T-helper 1 cell treated with Interleukin-12 subunit alpha and Interleukin-12 subunit beta and Interleukin-4 antibody, amounts not matched to agents 30 μg/mL and 1 μg/mL, for 36 hours (primary cell): ENCODE measurements around the gene AGTRAP.

Experiments used
- H3K27ac Mint-ChIP-seq: one replicate; pipeline ENCODE4 v1.8.0; 2021; ENCODE audit warnings: mild to moderate bottlenecking, mixed read lengths
- H3K27me3 Mint-ChIP-seq: one replicate; pipeline ENCODE4 v1.8.0; 2021; ENCODE audit warnings: low read depth, mixed read lengths
- H3K36me3 Mint-ChIP-seq: one replicate; pipeline ENCODE4 v1.8.0; 2021; ENCODE audit warnings: low read depth, mixed read lengths
- H3K4me1 Mint-ChIP-seq: one replicate; pipeline ENCODE4 v1.8.0; 2021; ENCODE audit warnings: low read depth, mixed read lengths
- H3K4me3 Mint-ChIP-seq: one replicate; pipeline ENCODE4 v1.8.0; 2021; ENCODE audit warnings: mild to moderate bottlenecking, moderate library complexity, mixed read lengths
- H3K9me3 Mint-ChIP-seq: one replicate; pipeline ENCODE4 v1.8.0; 2021; ENCODE audit warnings: mixed read lengths

AGTRAP gene

GRCh38 chr1:11701981-11702803, 33.7 kb upstream of the AGTRAP start:
- Mint-ChIP-seq H3K4me3 (no peak overlapping the region), H3K36me3 (no peaks in the 10 kb centered on the region), H3K4me1 (no peaks in the 10 kb centered on the region), H3K27me3 (peaks cover 15% of the 10 kb centered on the region), H3K27ac (no peak overlapping the region), H3K9me3 (no peaks in the 10 kb centered on the region)

DNA sequence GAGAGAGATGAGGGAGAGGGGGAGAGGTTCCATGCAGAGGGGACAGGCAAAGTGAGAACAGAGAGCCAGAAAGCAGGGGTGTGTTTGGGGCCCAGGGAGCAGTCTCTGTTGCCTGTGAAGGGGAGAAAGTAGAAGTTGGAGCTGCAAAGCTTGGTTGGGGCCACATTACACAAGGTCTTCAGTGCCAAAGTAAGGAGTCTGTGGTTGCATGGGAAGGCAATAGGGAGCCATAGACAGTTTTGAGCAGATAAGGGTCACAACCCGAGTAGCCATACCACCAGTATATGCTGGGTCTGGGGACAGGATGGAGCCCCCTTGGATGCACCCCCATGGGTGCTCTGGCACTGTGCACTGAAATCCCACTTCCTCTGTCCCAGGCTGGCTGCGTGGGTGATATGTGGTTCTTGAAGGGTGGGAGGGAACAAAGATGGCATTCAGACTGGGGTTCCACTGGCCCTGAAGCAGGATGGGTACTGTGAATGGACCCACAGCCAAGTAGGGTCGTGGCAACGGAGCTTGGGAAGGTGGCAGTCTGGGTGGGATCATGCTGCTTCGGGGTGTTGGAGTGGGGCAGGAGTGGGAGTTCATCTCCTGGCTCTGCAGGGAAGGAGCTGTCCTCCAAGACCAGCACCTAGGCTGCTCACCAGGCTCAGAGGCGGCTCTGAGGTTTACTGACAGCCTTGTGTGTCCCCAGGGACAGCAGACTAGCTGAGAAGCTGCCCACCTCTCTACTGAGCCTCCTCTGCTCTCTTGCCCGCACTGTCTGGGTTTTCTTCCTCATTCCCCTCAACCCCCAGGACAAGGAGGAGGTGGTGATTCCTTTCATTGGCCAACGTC, 32.4 kb upstream of the AGTRAP start:
- no peak overlapping the region for H3K27ac Mint-ChIP-seq

GRCh38 chr1:11704194-11704529, 31.8 kb upstream of the AGTRAP start:
- Mint-ChIP-seq H3K4me1 (no peaks in the 10 kb centered on the region), H3K4me3 (no peak overlapping the region), H3K27ac (no peak overlapping the region), H3K36me3 (no peaks in the 10 kb centered on the region), H3K27me3 (peaks cover 4% of the 10 kb centered on the region), H3K9me3 (no peaks in the 10 kb centered on the region)

More for the DNA sequence above, 32.4 kb upstream of the AGTRAP start:
- no peaks in the 10 kb centered on the region for H3K36me3 Mint-ChIP-seq
- H3K4me1 Mint-ChIP-seq = no peaks in the 10 kb centered on the region
- peaks cover 10% of the 10 kb centered on the region for H3K27me3 Mint-ChIP-seq
- H3K9me3 Mint-ChIP-seq = no peaks in the 10 kb centered on the region
- H3K4me3 Mint-ChIP-seq = no peak overlapping the region

DNA sequence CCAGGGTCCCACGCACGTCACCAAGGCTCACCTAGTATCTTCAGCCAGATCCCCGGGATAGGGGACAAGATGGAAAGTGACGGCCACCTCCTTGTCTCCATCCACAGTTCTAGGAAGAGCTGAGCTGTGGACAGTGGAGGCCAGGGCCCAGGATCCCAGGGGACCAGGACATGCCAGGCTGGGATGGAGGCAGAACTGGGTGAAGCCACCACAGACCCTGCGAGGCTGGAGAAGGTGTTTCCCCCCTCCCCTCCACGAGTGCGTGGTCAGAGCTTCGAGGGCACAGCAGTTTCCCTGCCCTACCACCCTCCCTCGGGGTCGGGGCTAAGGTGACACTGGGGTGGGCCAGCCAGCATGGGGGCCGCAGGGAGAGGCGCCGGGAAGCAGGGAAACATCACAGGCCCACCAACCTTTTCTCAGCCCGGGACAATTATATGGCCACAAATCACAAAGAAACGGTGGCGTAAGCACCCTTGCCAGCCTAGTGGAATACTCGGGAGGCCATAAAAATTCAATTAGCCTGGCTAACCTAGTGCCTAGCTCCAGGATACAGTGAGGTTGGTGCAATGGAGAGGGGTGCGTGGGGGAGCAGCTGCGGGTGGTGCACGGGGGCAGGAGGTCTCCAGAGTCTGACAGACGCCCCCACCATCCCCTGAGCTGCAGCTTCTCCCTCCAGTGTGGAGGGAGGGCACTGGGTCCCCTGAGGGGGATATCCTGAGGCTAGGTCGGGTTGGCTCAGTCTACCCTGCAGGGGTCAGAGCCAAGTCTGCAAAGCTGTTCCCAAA, 31.1 kb upstream of the AGTRAP start:
- Mint-ChIP-seq H3K36me3 (no peaks in the 10 kb centered on the region), H3K4me3 (no peak overlapping the region), H3K27ac (no peak overlapping the region), H3K4me1 (no peaks in the 10 kb centered on the region), H3K27me3 (peaks cover 3% of the 10 kb centered on the region), H3K9me3 (no peaks in the 10 kb centered on the region)

GRCh38 chr1:11705596-11705995, 30.3 kb upstream of the AGTRAP start:
- Mint-ChIP-seq H3K4me1 (no peaks in the 10 kb centered on the region), H3K4me3 (no peak overlapping the region), H3K27ac (no peak overlapping the region), H3K27me3 (peaks cover 3% of the 10 kb centered on the region), H3K36me3 (no peaks in the 10 kb centered on the region), H3K9me3 (no peaks in the 10 kb centered on the region)

DNA sequence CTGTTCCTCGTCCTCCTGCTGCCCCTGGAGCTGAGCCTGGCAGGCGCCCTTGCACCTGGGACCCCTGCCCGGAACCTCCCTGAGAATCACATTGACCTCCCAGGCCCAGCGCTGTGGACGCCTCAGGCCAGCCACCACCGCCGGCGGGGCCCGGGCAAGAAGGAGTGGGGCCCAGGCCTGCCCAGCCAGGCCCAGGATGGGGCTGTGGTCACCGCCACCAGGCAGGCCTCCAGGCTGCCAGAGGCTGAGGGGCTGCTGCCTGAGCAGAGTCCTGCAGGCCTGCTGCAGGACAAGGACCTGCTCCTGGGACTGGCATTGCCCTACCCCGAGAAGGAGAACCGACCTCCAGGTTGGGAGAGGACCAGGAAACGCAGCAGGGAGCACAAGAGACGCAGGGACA, 29.6 kb upstream of the AGTRAP start:
- no peak overlapping the region for H3K4me3 Mint-ChIP-seq
- H3K4me1 Mint-ChIP-seq = no peaks in the 10 kb centered on the region
- no peaks in the 10 kb centered on the region for H3K36me3 Mint-ChIP-seq
- H3K27me3 Mint-ChIP-seq = peaks cover 3% of the 10 kb centered on the region
- no peak overlapping the region for H3K27ac Mint-ChIP-seq
- H3K9me3 Mint-ChIP-seq = no peaks in the 10 kb centered on the region

DNA sequence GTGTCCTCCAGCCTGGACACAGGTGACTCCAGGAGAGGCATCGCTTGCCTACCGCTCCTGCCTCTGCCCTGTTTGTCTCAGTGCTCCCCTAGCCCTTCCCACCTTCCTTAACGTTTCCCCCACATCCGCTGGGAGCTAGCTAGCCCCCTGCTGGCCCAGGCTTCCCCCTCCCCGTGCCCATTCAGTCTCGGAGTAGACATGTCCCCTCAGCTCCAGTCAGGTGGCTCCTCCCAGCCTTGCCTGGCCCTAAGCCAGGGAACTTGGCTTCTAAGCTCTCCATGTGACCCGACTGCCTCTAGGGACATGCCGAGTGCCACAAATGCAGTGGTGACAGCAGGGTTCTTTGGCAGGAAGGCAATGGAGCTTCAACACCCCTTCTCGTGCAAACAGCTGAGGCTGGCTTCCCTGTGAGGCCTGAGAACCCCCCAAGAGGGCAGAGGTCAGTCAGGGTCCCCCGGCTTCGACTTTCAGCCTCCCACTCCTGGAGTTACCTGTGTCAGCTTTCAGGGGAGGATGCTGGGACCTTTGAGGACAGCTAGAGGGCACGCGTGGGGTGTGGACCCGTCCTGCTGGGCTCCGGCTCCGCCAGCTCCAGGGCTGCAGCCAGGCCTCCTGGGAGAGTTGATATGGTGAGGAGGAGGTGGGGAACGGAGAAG, 28.2 kb upstream of the AGTRAP start:
- H3K36me3 Mint-ChIP-seq = no peaks in the 10 kb centered on the region
- H3K4me1 Mint-ChIP-seq = no peaks in the 10 kb centered on the region
- no peaks in the 10 kb centered on the region for H3K9me3 Mint-ChIP-seq
- H3K4me3 Mint-ChIP-seq = no peak overlapping the region
- no peak overlapping the region for H3K27ac Mint-ChIP-seq
- H3K27me3 Mint-ChIP-seq = peaks cover 3% of the 10 kb centered on the region

- Mint-ChIP-seq H3K27ac (no peak overlapping the region), H3K4me3 (no peak overlapping the region), H3K4me1 (no peaks in the 10 kb centered on the region), H3K27me3 (no peaks in the 10 kb centered on the region), H3K9me3 (no peaks in the 10 kb centered on the region), H3K36me3 (no peaks in the 10 kb centered on the region)
These were observed 27.2 kb upstream of the AGTRAP start for GRCh38 chr1:11708554-11709350.

GRCh38 chr1:11711490-11711889, 24.4 kb upstream of the AGTRAP start:
- H3K9me3 Mint-ChIP-seq = no peaks in the 10 kb centered on the region
- no peak overlapping the region for H3K4me3 Mint-ChIP-seq
- H3K27me3 Mint-ChIP-seq = peaks cover 5% of the 10 kb centered on the region
- H3K36me3 Mint-ChIP-seq = no peaks in the 10 kb centered on the region
- H3K27ac Mint-ChIP-seq = no peak overlapping the region
- no peaks in the 10 kb centered on the region for H3K4me1 Mint-ChIP-seq

DNA sequence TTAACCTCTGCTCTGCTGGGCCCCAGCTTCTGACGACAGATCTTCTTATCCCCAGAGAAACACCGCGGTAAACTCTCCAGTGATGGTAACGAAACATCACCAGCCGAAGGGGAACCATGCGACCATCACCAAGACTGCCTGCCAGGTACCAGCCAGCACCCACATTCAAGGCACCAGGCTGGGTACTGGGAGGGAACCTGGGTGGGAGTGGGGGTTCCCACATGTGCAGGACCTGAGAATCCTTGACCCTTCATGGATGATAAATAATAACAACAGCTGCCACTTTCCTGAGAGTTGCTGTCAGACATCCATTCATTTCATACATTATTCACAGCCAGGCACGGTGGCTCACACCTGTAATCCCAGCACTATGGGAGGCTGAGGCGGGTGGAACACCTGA, 23.7 kb upstream of the AGTRAP start:
- Mint-ChIP-seq H3K4me3 (no peak overlapping the region), H3K9me3 (no peaks in the 10 kb centered on the region), H3K27ac (no peak overlapping the region), H3K36me3 (no peaks in the 10 kb centered on the region), H3K27me3 (peaks cover 5% of the 10 kb centered on the region), H3K4me1 (no peaks in the 10 kb centered on the region)

GRCh38 chr1:11713095-11713494, 22.8 kb upstream of the AGTRAP start:
- H3K9me3 Mint-ChIP-seq = no peaks in the 10 kb centered on the region
- no peaks in the 10 kb centered on the region for H3K36me3 Mint-ChIP-seq
- H3K27me3 Mint-ChIP-seq = peaks cover 5% of the 10 kb centered on the region
- H3K27ac Mint-ChIP-seq = no peak overlapping the region
- no peaks in the 10 kb centered on the region for H3K4me1 Mint-ChIP-seq
- no peak overlapping the region for H3K4me3 Mint-ChIP-seq

DNA sequence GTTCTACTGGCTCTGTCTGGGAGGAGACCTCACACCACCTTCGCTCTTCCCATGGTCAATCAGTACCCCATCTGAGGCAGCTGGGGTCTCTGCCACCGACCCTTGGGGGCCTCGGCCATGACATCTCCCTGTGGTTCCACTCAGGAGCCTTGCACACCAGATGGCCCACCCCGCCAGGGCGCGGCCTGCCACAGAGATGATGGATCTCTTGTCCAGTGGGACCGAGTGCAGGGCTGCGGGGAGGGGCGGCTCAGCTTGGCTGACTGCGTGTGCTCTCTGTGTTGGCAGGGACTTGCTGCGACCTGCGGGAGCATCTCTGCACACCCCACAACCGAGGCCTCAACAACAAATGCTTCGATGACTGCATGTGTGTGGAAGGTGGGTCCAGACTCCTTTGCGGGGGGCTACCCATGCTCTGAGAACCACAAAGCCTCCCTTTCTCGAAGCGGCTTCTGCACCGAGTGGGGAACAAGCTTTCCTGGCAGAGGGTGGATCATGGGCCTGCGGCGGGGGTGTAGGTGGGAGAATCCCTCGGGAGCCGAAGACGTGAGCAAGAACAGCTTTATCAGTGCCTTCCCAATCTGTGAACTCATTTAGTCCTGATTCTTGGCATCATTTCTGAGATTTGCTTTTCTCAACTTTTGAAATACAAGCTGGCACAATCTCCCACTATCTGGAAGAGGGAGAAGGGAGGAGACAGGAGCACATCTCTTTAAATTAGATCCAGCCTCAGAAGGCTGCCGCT, 20.9 kb upstream of the AGTRAP start:
- no peak overlapping the region for H3K27ac Mint-ChIP-seq
- peaks cover 5% of the 10 kb centered on the region for H3K27me3 Mint-ChIP-seq
- H3K36me3 Mint-ChIP-seq = no peaks in the 10 kb centered on the region
- H3K4me3 Mint-ChIP-seq = no peak overlapping the region
- H3K9me3 Mint-ChIP-seq = no peaks in the 10 kb centered on the region
- peaks cover 9% of the 10 kb centered on the region for H3K4me1 Mint-ChIP-seq
